Measurements from ENCODE around the gene PBRM1.

- TF ChIP-seq EZH2phosphoT487 (IDR thresholded peaks at IDR 0.05; ENCODE audit: low read length): no peak
- no peak for TF ChIP-seq CTCF (IDR thresholded peaks at IDR 0.05; ENCODE audit: low read length)
Measured at GRCh38 chr3:52689151-52689550, 3.4 kb upstream of the PBRM1 start.
